Measurements from ENCODE around the gene PRKCE.

DNA sequence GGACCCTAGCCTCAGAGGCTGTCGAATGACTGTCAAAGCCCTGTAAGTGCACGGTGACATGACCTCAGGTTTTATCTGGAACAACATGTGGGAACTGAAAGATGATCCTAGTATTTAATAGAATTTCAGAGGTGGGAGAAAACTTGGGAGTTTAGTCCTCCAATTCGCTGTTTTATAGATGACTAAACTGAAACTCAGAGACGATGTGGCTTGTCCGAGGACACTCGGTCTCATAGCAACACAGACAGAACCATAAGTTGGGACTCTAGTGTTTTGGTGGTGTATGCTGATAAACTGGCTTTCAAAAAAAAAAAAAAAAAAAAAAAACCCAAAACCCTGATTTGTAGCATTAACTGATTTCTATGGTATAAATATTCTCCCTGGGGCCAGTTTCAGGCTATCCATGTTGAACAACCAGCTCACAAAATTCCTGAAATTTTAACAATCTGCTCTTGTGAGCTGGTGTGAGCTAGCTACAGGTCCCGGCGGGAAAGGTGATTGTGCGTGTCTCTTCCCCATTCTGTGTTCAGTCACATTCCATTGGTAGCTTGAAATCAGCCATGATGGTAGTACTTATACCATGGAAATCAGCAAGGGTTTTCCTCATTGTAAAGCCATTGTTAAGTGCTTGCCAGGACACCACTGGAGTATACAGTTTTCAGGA, 450.2 kb downstream of the PRKCE start:
- TF ChIP-seq, protein P1, sequence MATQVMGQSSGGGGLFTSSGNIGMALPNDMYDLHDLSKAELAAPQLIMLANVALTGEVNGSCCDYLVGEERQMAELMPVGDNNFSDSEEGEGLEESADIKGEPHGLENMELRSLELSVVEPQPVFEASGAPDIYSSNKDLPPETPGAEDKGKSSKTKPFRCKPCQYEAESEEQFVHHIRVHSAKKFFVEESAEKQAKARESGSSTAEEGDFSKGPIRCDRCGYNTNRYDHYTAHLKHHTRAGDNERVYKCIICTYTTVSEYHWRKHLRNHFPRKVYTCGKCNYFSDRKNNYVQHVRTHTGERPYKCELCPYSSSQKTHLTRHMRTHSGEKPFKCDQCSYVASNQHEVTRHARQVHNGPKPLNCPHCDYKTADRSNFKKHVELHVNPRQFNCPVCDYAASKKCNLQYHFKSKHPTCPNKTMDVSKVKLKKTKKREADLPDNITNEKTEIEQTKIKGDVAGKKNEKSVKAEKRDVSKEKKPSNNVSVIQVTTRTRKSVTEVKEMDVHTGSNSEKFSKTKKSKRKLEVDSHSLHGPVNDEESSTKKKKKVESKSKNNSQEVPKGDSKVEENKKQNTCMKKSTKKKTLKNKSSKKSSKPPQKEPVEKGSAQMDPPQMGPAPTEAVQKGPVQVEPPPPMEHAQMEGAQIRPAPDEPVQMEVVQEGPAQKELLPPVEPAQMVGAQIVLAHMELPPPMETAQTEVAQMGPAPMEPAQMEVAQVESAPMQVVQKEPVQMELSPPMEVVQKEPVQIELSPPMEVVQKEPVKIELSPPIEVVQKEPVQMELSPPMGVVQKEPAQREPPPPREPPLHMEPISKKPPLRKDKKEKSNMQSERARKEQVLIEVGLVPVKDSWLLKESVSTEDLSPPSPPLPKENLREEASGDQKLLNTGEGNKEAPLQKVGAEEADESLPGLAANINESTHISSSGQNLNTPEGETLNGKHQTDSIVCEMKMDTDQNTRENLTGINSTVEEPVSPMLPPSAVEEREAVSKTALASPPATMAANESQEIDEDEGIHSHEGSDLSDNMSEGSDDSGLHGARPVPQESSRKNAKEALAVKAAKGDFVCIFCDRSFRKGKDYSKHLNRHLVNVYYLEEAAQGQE (IDR thresholded peaks at IDR 0.05; ENCODE audit: low read depth, low read length): no peak
- TF ChIP-seq, protein P2, sequence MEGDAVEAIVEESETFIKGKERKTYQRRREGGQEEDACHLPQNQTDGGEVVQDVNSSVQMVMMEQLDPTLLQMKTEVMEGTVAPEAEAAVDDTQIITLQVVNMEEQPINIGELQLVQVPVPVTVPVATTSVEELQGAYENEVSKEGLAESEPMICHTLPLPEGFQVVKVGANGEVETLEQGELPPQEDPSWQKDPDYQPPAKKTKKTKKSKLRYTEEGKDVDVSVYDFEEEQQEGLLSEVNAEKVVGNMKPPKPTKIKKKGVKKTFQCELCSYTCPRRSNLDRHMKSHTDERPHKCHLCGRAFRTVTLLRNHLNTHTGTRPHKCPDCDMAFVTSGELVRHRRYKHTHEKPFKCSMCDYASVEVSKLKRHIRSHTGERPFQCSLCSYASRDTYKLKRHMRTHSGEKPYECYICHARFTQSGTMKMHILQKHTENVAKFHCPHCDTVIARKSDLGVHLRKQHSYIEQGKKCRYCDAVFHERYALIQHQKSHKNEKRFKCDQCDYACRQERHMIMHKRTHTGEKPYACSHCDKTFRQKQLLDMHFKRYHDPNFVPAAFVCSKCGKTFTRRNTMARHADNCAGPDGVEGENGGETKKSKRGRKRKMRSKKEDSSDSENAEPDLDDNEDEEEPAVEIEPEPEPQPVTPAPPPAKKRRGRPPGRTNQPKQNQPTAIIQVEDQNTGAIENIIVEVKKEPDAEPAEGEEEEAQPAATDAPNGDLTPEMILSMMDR (IDR thresholded peaks at IDR 0.05): no peak
- no peak for TF ChIP-seq FOXJ3 (CRISPR knock-in tag; IDR thresholded peaks at IDR 0.05)
- TF ChIP-seq TAF1 (IDR thresholded peaks at IDR 0.05; ENCODE audit: borderline replicate concordance, low read depth, low read length): no peak
- TF ChIP-seq YY1 (IDR thresholded peaks at IDR 0.05; ENCODE audit: low read depth): no peak
- no peak for TF ChIP-seq RAD21 (IDR thresholded peaks at IDR 0.05; ENCODE audit: low read length)

Data from SK-N-SH (cell line).